ENCODE data around the gene CIP2A. TPM values are rescaled to one million over a fixed set of nuclear protein-coding genes. Genes with fewer than 3 reads are reported as not detected.

CIP2A gene
- total RNA-seq, 1 experiment from 2014 or later = 36.9 TPM

DNA sequence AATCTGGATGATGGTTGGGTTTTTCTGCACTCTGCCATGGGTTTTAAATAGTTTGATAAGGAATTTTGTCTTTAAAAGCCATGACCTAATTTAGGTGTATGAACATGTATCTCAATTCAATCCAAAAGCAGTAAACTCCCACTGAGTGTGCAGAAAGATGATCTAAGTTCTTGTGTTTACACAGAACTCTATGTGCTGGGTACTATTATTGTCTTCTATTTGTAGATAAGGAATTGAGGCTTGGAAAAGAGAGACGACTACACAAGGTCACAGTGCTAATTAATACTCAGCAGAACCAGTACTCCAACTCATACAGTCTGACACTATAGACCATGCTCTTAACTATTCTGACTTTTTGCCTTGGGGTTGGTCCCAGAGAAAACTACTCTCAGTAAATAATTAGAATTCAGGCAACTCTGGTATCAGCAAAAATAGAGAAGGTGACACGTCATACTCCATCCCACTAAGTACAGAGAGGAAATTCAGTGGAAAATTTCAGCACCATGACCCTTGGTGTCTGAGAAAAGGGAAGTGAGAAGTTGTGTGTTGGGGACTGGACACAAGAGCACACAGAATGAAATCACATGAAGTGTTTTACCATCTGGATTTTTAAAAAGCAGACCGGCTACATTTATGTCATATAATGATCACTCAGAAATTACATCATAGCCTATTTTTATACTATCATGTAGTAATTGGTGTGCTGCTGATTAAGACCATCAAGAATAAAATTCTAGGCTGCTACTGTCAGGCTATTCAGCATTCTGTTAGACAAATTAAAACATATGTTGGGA, 60.6 kb downstream of the CIP2A start:
- DNase-seq = no peak
- intact Hi-C loops (cut with micrococcal nuclease; ENCODE audit: unreplicated experiment) = no loop called here
- no peaks in the 10 kb centered on the region for H3K9me3 Mint-ChIP-seq (ENCODE audit: low read depth, unreplicated experiment)
- H3K4me3 Mint-ChIP-seq (ENCODE audit: low read depth, unreplicated experiment) = no peak overlapping the region
- peaks cover 8% of the 10 kb centered on the region for H3K27me3 Mint-ChIP-seq (ENCODE audit: unreplicated experiment)
- H3K36me3 Mint-ChIP-seq (ENCODE audit: insufficient read depth, unreplicated experiment) = no peaks in the 10 kb centered on the region
- H3K4me1 Mint-ChIP-seq (ENCODE audit: low read depth, unreplicated experiment) = no peaks in the 10 kb centered on the region
- H3K27ac Mint-ChIP-seq (ENCODE audit: unreplicated experiment) = no peak overlapping the region
- TF ChIP-seq, protein P1, sequence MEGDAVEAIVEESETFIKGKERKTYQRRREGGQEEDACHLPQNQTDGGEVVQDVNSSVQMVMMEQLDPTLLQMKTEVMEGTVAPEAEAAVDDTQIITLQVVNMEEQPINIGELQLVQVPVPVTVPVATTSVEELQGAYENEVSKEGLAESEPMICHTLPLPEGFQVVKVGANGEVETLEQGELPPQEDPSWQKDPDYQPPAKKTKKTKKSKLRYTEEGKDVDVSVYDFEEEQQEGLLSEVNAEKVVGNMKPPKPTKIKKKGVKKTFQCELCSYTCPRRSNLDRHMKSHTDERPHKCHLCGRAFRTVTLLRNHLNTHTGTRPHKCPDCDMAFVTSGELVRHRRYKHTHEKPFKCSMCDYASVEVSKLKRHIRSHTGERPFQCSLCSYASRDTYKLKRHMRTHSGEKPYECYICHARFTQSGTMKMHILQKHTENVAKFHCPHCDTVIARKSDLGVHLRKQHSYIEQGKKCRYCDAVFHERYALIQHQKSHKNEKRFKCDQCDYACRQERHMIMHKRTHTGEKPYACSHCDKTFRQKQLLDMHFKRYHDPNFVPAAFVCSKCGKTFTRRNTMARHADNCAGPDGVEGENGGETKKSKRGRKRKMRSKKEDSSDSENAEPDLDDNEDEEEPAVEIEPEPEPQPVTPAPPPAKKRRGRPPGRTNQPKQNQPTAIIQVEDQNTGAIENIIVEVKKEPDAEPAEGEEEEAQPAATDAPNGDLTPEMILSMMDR (IDR thresholded peaks at IDR 0.05; ENCODE audit: unreplicated experiment) = no peak
- CTCF ChIA-PET = no interaction called here
- no TSS peak for BruUV-seq (replicated peaks)

DNA sequence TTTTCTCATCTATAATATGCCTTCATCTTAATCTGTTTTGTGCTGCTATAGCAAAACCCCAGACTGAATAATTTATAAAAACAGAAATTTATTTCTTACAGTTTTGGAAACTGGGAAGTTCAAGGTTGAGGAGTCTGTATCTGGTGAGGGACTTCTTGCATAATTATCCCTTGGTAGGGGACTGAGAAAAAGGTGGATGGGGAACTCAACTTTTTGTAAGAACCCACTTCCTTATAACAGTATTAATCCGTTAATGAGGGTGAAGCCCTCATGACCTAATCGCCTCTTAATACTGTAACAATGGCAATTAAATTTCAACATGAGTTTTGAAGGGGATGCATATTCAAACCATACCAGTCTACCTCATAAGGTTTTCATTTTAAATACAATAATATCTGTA, 61.4 kb downstream of the CIP2A start:
- DNase-seq = no peak
- Mint-ChIP-seq H3K27ac (ENCODE audit: unreplicated experiment) (no peak overlapping the region), H3K36me3 (ENCODE audit: insufficient read depth, unreplicated experiment) (no peaks in the 10 kb centered on the region), H3K9me3 (ENCODE audit: low read depth, unreplicated experiment) (no peaks in the 10 kb centered on the region), H3K4me1 (ENCODE audit: low read depth, unreplicated experiment) (no peaks in the 10 kb centered on the region), H3K27me3 (ENCODE audit: unreplicated experiment) (peaks cover 8% of the 10 kb centered on the region), H3K4me3 (ENCODE audit: low read depth, unreplicated experiment) (no peak overlapping the region)
- CTCF ChIA-PET = no interaction called here
- TF ChIP-seq, protein P1 (IDR thresholded peaks at IDR 0.05; ENCODE audit: unreplicated experiment) = no peak
- intact Hi-C loops (cut with micrococcal nuclease; ENCODE audit: unreplicated experiment) = no loop called here
- no TSS peak for BruUV-seq (replicated peaks)

DNA sequence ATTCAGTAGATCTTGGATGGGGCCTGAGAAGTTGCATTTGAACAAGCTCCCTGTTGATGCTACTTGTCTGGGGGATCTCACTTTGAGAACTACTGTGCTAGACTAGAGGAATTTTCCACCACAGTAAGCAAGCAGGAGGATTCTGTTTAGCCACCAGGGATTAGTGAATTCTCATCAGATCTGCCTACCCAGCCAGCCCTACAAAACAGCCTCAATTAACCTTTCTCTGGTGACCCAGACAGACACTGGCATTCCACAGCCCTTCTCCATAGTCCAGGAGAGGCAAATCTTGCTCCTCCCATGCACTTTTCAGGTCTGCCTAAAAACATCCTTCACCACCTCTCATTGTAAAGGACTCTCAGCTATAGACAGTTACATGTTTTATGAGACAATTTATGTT, 62.1 kb downstream of the CIP2A start:
- CTCF ChIA-PET = no interaction called here
- no peaks in the 10 kb centered on the region for H3K36me3 Mint-ChIP-seq (ENCODE audit: insufficient read depth, unreplicated experiment)
- DNase-seq = no peak
- TF ChIP-seq, protein P1 (IDR thresholded peaks at IDR 0.05; ENCODE audit: unreplicated experiment) = no peak
- H3K27me3 Mint-ChIP-seq (ENCODE audit: unreplicated experiment) = peaks cover 8% of the 10 kb centered on the region
- intact Hi-C loops (cut with micrococcal nuclease; ENCODE audit: unreplicated experiment) = no loop called here
- no peaks in the 10 kb centered on the region for H3K4me1 Mint-ChIP-seq (ENCODE audit: low read depth, unreplicated experiment)
- BruUV-seq (replicated peaks) = no TSS peak
- no peaks in the 10 kb centered on the region for H3K9me3 Mint-ChIP-seq (ENCODE audit: low read depth, unreplicated experiment)
- H3K27ac Mint-ChIP-seq (ENCODE audit: unreplicated experiment) = no peak overlapping the region
- no peak overlapping the region for H3K4me3 Mint-ChIP-seq (ENCODE audit: low read depth, unreplicated experiment)

DNA sequence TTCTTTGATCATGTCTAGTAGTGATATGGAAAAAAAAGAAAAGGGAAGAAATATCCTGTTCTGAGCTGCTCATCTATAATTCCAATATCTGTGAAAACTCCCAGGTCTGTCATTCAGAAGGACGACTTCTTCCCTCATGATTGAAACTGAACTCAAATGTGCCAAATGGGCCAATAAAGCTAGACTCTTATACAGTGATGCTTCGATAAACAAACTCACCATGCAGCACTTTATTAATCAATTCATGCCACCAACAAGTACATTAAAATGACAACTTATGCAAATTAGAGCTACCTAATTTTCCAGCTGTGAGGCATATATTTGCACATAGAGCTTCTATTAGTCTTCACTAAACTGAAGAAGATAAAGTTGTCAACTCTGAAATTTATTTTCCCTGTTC, 63.3 kb downstream of the CIP2A start:
- CTCF ChIA-PET = no interaction called here
- no peaks in the 10 kb centered on the region for H3K36me3 Mint-ChIP-seq (ENCODE audit: insufficient read depth, unreplicated experiment)
- H3K9me3 Mint-ChIP-seq (ENCODE audit: low read depth, unreplicated experiment) = no peaks in the 10 kb centered on the region
- peaks cover 8% of the 10 kb centered on the region for H3K27me3 Mint-ChIP-seq (ENCODE audit: unreplicated experiment)
- no peak overlapping the region for H3K4me3 Mint-ChIP-seq (ENCODE audit: low read depth, unreplicated experiment)
- TF ChIP-seq, protein P1 (IDR thresholded peaks at IDR 0.05; ENCODE audit: unreplicated experiment) = no peak
- no peak overlapping the region for H3K27ac Mint-ChIP-seq (ENCODE audit: unreplicated experiment)
- intact Hi-C loops (cut with micrococcal nuclease; ENCODE audit: unreplicated experiment) = no loop called here
- BruUV-seq (replicated peaks) = no TSS peak
- H3K4me1 Mint-ChIP-seq (ENCODE audit: low read depth, unreplicated experiment) = no peaks in the 10 kb centered on the region
- DNase-seq = no peak
